ENCODE data around the gene SLC35F1.

- no peak for TF ChIP-seq RAD21 (IDR thresholded peaks at IDR 0.05)
- no peak for TF ChIP-seq CTCF (IDR thresholded peaks at IDR 0.05; ENCODE audit: low read depth, low read length, missing input control)
- no peak for TF ChIP-seq JUND (IDR thresholded peaks at IDR 0.05)
- TF ChIP-seq TAF1 (conservative IDR thresholded peaks at IDR 0.05): no peak
- TF ChIP-seq MAX (IDR thresholded peaks at IDR 0.05): no peak
- TF ChIP-seq REST (IDR thresholded peaks at IDR 0.05): no peak
- no peak for TF ChIP-seq NR2F2 (IDR thresholded peaks at IDR 0.05)
- no peak for TF ChIP-seq RXRA (IDR thresholded peaks at IDR 0.05)
- TF ChIP-seq GABPA (IDR thresholded peaks at IDR 0.05 in 1 of 2, conservative IDR thresholded peaks at IDR 0.05 in 1 of 2): no peak
- no peak for TF ChIP-seq SP1 (IDR thresholded peaks at IDR 0.05)
Observed at GRCh38 chr6:118354641-118355040, 447.6 kb downstream of the SLC35F1 start.

All from liver (tissue), 3 donors.